PC-3 (cell line): ENCODE measurements around the gene CERK. TPM values are rescaled to one million over a fixed set of nuclear protein-coding genes. Genes with fewer than 3 reads are reported as not detected.

Experiments used
- ATAC-seq: fragments of 200-7000 bp; cut with Tn5 transposase; 2 replicates; pipeline ENCODE4 v1.9.1; 2020; ENCODE audit warnings: mild to moderate bottlenecking, moderate library complexity
- BruUV-seq: library from RNA; stranded (reverse); fragments of 400-500 nt; replicated peaks from 2 replicates; lab custom pipeline; 2021; lab: Mats Ljungman, UMichigan
- CTCF ChIA-PET: fragments of 300-600 bp; sonication (Branson Sonifier 250); formaldehyde crosslinking; loops from one replicate; lab custom pipeline; 2022; ENCODE audit warnings: antibody characterized with exemption; lab: Charles Lee
- POLR2A ChIA-PET: fragments of 300-600 bp; sonication (Branson Sonifier 250); formaldehyde crosslinking; loops from one replicate; lab custom pipeline; 2022; ENCODE audit warnings: antibody characterized with exemption; ENCODE audit not compliant: unreplicated experiment; lab: Charles Lee
- DNase-seq: peaks from one replicate; pipeline ENCODE4 v3.0.0-alpha.2; 2015
- H2AFZ ChIP-seq: fragments of 300-600 bp; sonication (generic); 2 replicates; pipeline ENCODE4 v1.6.0; 2016; ENCODE audit warnings: antibody characterized with exemption, low read length
- H3F3A ChIP-seq: fragments of 300-600 bp; sonication (generic); one replicate; pipeline ENCODE4 v1.6.0; 2017; ENCODE audit warnings: antibody characterized with exemption, low read length, control low read depth, mild to moderate bottlenecking; ENCODE audit not compliant: unreplicated experiment
- H3K27ac ChIP-seq: fragments of 300-600 bp; sonication (generic); 2 replicates; pipeline ENCODE4 v1.5.1; 2016; ENCODE audit warnings: mild to moderate bottlenecking, low read length
- H3K27me3 ChIP-seq: fragments of 300-600 bp; sonication (generic); 2 replicates; pipeline ENCODE4 v1.6.1; 2016; ENCODE audit warnings: low read length, mixed read lengths
- H3K36me3 ChIP-seq: fragments of 300-600 bp; sonication (generic); 2 replicates; pipeline ENCODE4 v1.6.1; 2016; ENCODE audit warnings: low read depth, mixed run types, low read length, mixed read lengths
- H3K4me1 ChIP-seq: fragments of 300-600 bp; sonication (generic); 2 replicates; pipeline ENCODE4 v1.5.1; 2016; ENCODE audit warnings: low read length; ENCODE audit not compliant: insufficient read depth
- H3K4me2 ChIP-seq: fragments of 300-600 bp; sonication (generic); 2 replicates; pipeline ENCODE4 v1.6.0; 2016; ENCODE audit warnings: low read length
- H3K4me3 ChIP-seq: fragments of 300-600 bp; sonication (generic); 2 replicates; pipeline ENCODE4 v1.5.1; 2016; ENCODE audit warnings: mild to moderate bottlenecking, low read length, mixed read lengths
- H3K79me2 ChIP-seq: fragments of 300-600 bp; sonication (generic); 2 replicates; pipeline ENCODE4 v1.6.1; 2017; ENCODE audit warnings: low read length, mixed read lengths
- H3K9ac ChIP-seq: fragments of 300-600 bp; sonication (generic); 2 replicates; pipeline ENCODE4 v1.6.0; 2016; ENCODE audit warnings: mild to moderate bottlenecking, low read length
- H3K9me2 ChIP-seq: fragments of 300-600 bp; sonication (generic); replicated peaks from 2 replicates; pipeline ENCODE4 v1.6.1; 2016; ENCODE audit warnings: mixed run types, low read length, mixed read lengths
- H3K9me3 ChIP-seq: fragments of 300-600 bp; sonication (generic); 2 replicates; pipeline ENCODE4 v1.6.1; 2016; ENCODE audit warnings: low read length, mixed read lengths
- H4K20me1 ChIP-seq: fragments of 300-600 bp; sonication (generic); 2 replicates; pipeline ENCODE4 v1.6.1; 2016; ENCODE audit warnings: low read length, mixed read lengths
- CTCF ChIP-seq: fragments of 300-600 bp; sonication (generic); conservative IDR thresholded peaks from 2 replicates; pipeline ENCODE4 v1.5.1; 2017; ENCODE audit warnings: antibody characterized with exemption, low read depth, mild to moderate bottlenecking, low read length
- EZH2 ChIP-seq: fragments of 300-600 bp; sonication (generic); IDR thresholded peaks from one replicate; pipeline ENCODE4 v1.6.1; 2017; ENCODE audit warnings: antibody characterized with exemption, mild to moderate bottlenecking, low read length; ENCODE audit not compliant: unreplicated experiment
- EZH2phosphoT487 ChIP-seq: fragments of 300-600 bp; sonication (generic); IDR thresholded peaks from 2 replicates; pipeline ENCODE4 v1.6.1; 2018; ENCODE audit warnings: mild to moderate bottlenecking, antibody characterized with exemption, low read length, borderline replicate concordance
- intact Hi-C: fragments of 100-400 bp; cut with micrococcal nuclease; formaldehyde crosslinking; loops from 2 replicates; pipeline ENCODE4 v1.9.0; 2023
- total RNA-seq: library from RNA; depleted of rRNA; stranded (reverse); fragments of >200 nt; gene quantifications from 2 replicates; pipeline ENCODE4 v1.2.3, GENCODE V29; 2014

Gene CERK
- total RNA-seq, 1 experiment from 2014 or later, result 21.6 TPM

DNA sequence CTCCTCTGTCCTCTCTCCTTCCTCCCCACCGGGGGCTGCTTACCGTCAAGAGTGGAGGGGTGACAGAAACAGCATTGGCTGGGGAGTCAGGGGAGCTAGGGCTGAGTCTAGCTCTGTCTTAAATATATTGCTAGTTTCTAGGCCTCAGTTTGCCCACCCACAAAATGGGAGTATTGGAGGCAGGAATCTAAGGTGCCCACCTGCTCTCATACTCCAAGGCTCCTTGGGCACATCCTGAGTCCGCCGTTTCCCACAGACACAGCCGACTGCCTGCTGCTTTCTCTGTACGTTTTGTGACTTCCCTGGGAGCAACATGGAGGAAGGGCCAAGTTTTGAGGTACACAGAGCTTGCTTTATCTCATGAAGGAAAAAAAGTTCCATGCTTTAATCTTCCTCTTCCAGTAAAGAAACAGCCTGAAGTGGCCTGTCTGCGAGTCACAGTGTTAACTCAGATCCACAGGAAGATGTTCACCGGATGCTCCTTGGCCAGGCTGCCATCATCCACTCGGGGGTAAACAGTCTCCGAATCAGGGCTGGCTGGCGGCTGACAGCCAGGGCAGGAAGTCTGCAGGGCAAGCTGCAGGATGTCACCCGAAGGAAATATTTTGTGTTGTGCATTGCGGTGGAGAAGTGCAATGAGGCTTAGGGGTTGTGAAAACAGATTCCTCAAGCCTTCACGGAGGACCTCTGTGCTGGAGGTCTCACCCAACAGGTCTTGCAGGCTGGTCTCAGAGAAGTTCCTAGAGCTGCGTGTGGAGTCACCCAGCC lies 11.0 kb upstream of the CERK start:
- peaks cover 21% of the 10 kb centered on the region for H3K4me1 ChIP-seq
- no peaks in the 10 kb centered on the region for H3K9me3 ChIP-seq
- peak overlapping the region; percentile 9 for H3K4me2 ChIP-seq
- intact Hi-C loops, result no loop called here
- CTCF ChIA-PET, result interaction anchor here (0.6 kb wide), 1 partner anchor 11 kb away, joined by 3 read pairs; no protein-coding TSS in a partner anchor
- no peaks in the 10 kb centered on the region for H3K79me2 ChIP-seq
- no TSS peak for BruUV-seq
- no peak overlapping the region for H3K9ac ChIP-seq
- no peaks in the 10 kb centered on the region for H3K36me3 ChIP-seq
- 0 out of 2 replicates have a peak overlapping the region, but pooled peaks have one; percentile 11 for H2AFZ ChIP-seq
- no peaks in the 10 kb centered on the region for H3K9me2 ChIP-seq
- DNase-seq, result peak; percentile 25
- H4K20me1 ChIP-seq, result no peaks in the 10 kb centered on the region
- no peaks in the 10 kb centered on the region for H3K27me3 ChIP-seq
- POLR2A ChIA-PET, result no interaction called here
- H3F3A ChIP-seq, result no peaks in the 10 kb centered on the region
- 0 out of 2 replicates have a peak overlapping the region, but pooled peaks have one; percentile 25 for H3K27ac ChIP-seq
- TF ChIP-seq CTCF (no peak), EZH2phosphoT487 (no peak), EZH2 (no peak)
- no peak overlapping the region for H3K4me3 ChIP-seq
- ATAC-seq, result 0 out of 2 replicates have a peak, but pooled peaks have one; percentile 13

DNA sequence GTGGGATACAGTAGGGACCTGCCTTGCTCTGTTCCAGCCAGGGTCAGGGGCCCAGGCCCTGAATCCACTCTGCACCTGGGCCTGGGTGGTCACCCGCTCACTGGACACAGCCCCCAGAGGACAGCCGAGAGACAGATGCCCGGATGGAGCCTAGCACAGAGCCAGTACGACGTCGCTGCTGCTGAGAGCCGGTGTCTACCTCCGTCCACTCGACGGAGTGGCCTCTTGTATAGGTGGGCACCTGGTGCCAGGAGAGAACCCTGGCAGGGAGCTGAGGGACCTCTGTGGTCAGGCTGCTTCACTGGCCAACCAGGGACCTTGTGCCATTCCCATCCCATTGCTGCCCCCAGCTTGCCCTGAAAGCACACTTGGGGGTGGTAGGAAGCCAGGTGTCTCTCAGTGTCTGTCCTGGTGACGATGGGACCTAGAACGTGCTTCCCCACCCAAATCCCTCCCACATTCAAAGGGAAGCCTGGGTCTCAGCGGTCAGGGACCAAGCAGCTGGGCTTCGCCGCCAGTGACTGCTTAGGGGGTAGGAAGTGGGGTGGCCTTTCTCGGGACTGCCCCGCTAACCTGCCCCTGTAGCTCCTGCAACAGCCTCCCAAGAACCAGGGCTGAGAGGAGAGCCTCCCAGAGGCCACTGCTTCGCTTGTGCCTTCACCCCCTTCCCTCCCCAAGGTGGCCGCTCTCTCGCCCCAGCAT lies 10.3 kb upstream of the CERK start:
- no TSS peak for BruUV-seq
- no peak overlapping the region for H2AFZ ChIP-seq
- no peak for TF ChIP-seq CTCF
- TF ChIP-seq EZH2, result no peak
- TF ChIP-seq EZH2phosphoT487, result no peak
- no peaks in the 10 kb centered on the region for H4K20me1 ChIP-seq
- intact Hi-C loops, result no loop called here
- peaks cover 14% of the 10 kb centered on the region for H3K4me1 ChIP-seq
- POLR2A ChIA-PET, result no interaction called here
- no peaks in the 10 kb centered on the region for H3F3A ChIP-seq
- no peak overlapping the region for H3K4me3 ChIP-seq
- no peak overlapping the region for H3K4me2 ChIP-seq
- H3K9ac ChIP-seq, result no peak overlapping the region
- no peaks in the 10 kb centered on the region for H3K79me2 ChIP-seq
- H3K9me3 ChIP-seq, result no peaks in the 10 kb centered on the region
- H3K36me3 ChIP-seq, result no peaks in the 10 kb centered on the region
- DNase-seq (no peak), ATAC-seq (no peak)
- H3K27me3 ChIP-seq, result no peaks in the 10 kb centered on the region
- no peaks in the 10 kb centered on the region for H3K9me2 ChIP-seq
- CTCF ChIA-PET, result interaction anchor here (0.6 kb wide), 1 partner anchor 11 kb away, joined by 3 read pairs; no protein-coding TSS in a partner anchor
- H3K27ac ChIP-seq, result no peak overlapping the region
